Psoas muscle (tissue), 8 donors: ENCODE measurements around the gene TFAP2A. TPM values are rescaled to one million over a fixed set of nuclear protein-coding genes. Genes with fewer than 3 reads are reported as not detected.

Source experiments
- ATAC-seq, 4 donors: fragments of 200-7000 bp; cut with Tn5 transposase; one replicate each; pipeline ENCODE4 v1.9.1; 2020; ENCODE audit warnings: moderate library complexity in 3 of 4, mild to moderate bottlenecking in 2 of 4
- DNase-seq, 2 donors: peaks; one replicate each; pipeline ENCODE4 v3.0.0-alpha.2; 2020
- H3K27ac ChIP-seq: fragments of 200-600 bp; one replicate; pipeline ENCODE4 v1.8.0; 2022
- H3K27me3 ChIP-seq, 3 donors: fragments of 200-600 bp in 1 of 3; one replicate each; pipeline versions ENCODE4 v1.6.1 to v1.8.0; 2013 to 2022; ENCODE audit warnings: low read length in 2 of 3, mild to moderate bottlenecking in 2 of 3, moderate library complexity in 1 of 3; ENCODE audit not compliant: insufficient read depth in 3 of 3
- H3K36me3 ChIP-seq, 2 donors: fragments of 200-600 bp in 1 of 2; one replicate each; pipeline versions ENCODE4 v1.6.1 to v1.8.0; 2013 to 2022; ENCODE audit warnings: low read depth in 1 of 2, mild to moderate bottlenecking in 1 of 2, moderate library complexity in 1 of 2; ENCODE audit not compliant: insufficient read depth in 1 of 2
- H3K4me1 ChIP-seq: fragments of 200-600 bp; one replicate; pipeline ENCODE4 v1.8.0; 2022
- H3K4me3 ChIP-seq: fragments of 200-600 bp; one replicate; pipeline ENCODE4 v1.8.0; 2022; ENCODE audit warnings: mild to moderate bottlenecking
- H3K9me3 ChIP-seq: fragments of 200-600 bp; one replicate; pipeline ENCODE4 v1.8.0; 2022
- WGBS, 3 donors: extraction: QIAGEN DNeasy Blood & Tissue Kit; methylation state at CpG; one replicate each; pipeline versions ENCODE4 v1.1.6 to v1.1.7; 2013; 5-methylcytosine and 5-hydroxymethylcytosine counted together
- intact Hi-C, 2 donors: fragments of 100-400 bp; cut with DNase I; formaldehyde crosslinking; loops; one replicate each; pipeline versions ENCODE4 v1.11.0 to v1.14.2; 2022
- polyA plus RNA-seq, 3 donors: library from polyadenylated mRNA; stranded (reverse); fragments of 200-250 nt; gene quantifications; one replicate each; pipeline ENCODE4 v1.2.3, GENCODE V29; 2013
- total RNA-seq, 4 donors: library from RNA; stranded (reverse); fragmentation: NEBNext Ultra II Directional in 2 of 4; extraction: Animal tissue kit (Norgen Biotek cat#: 25700) in 2 of 4; gene quantifications; one replicate each; pipeline versions ENCODE4 v1.2.1 to v1.2.4, GENCODE V29; 2021 to 2023
- TF ChIP-seq, protein P1 (sequence below): fragments of 200-600 bp; IDR thresholded peaks from one replicate; pipeline ENCODE4 v1.8.0; 2022; ENCODE audit warnings: antibody characterized with exemption
- donor health status: healthy with polysubstance abuse.
- donor health status: DM: no; HTN: no; CAD: no; lungs with moderate emphysema.
- donor health status: Bipolar disorder and iron deficiency.
- donor health status: healthy.
- donor health status: DM: yes; HTN: yes; CAD: no.
- donor health status: DM: no; HTN: no; CAD: no.
- donor health status: DM: no; HTN: no; CAD: no.
- donor health status: DM: yes; HTN: yes; CAD: no.

TFAP2A gene
- total and polyA plus RNA-seq, 7 donors = under 0.01 to 0.15 TPM; not detected in 5

- Histone ChIP-seq H3K4me3 (no peak overlapping the region), H3K4me1 (no peaks in the 10 kb centered on the region), H3K36me3 (no peaks in the 10 kb centered on the region), H3K27ac (no peak overlapping the region), H3K27me3 (peaks cover 0 to 5% (median 3%) of the 10 kb centered on the region in 3 donors), H3K9me3 (no peaks in the 10 kb centered on the region)
- 74% methylated on average over 5 of the region's 5 CpGs for WGBS, 3 donors
- DNase-seq (no peak), ATAC-seq (no peak)
- TF ChIP-seq, protein P1, sequence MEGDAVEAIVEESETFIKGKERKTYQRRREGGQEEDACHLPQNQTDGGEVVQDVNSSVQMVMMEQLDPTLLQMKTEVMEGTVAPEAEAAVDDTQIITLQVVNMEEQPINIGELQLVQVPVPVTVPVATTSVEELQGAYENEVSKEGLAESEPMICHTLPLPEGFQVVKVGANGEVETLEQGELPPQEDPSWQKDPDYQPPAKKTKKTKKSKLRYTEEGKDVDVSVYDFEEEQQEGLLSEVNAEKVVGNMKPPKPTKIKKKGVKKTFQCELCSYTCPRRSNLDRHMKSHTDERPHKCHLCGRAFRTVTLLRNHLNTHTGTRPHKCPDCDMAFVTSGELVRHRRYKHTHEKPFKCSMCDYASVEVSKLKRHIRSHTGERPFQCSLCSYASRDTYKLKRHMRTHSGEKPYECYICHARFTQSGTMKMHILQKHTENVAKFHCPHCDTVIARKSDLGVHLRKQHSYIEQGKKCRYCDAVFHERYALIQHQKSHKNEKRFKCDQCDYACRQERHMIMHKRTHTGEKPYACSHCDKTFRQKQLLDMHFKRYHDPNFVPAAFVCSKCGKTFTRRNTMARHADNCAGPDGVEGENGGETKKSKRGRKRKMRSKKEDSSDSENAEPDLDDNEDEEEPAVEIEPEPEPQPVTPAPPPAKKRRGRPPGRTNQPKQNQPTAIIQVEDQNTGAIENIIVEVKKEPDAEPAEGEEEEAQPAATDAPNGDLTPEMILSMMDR = no peak
- intact Hi-C loops = no loop called here
Observed at GRCh38 chr6:10449751-10450150, 34.9 kb upstream of the TFAP2A start.

- TF ChIP-seq, protein P1 = no peak
- Histone ChIP-seq H3K36me3 (no peaks in the 10 kb centered on the region), H3K4me1 (no peaks in the 10 kb centered on the region), H3K27ac (no peak overlapping the region), H3K9me3 (no peaks in the 10 kb centered on the region), H3K4me3 (no peak overlapping the region), H3K27me3 (peaks cover 0 to 5% (median 3%) of the 10 kb centered on the region in 3 donors)
- intact Hi-C loops = no loop called here
- 14 to 19% (median 17%) methylated on average over 1 of the region's 1 CpG for WGBS, 3 donors
- ATAC-seq (no peak), DNase-seq (no peak)
Observed at GRCh38 chr6:10448096-10448495, 33.2 kb upstream of the TFAP2A start.

DNA sequence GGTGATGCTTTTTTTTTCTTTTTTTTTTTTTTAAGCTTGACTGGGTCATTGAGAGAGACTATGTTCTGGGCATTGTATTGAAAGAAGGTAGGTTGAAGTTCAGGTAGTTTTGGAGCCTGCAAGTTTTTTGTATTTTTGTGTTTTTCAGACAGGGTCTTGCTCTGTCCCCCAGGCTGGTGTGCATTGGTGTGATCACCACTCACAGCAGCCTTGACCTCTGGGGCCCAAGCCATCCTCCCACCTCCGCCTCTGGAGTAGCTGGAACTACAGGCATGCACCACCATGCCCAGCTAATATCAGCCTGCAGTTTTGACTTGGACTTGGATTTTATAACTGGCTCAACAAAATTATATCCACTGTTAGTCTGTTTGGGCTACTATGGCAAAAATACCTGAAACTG lies 31.7 kb upstream of the TFAP2A start:
- DNase-seq (no peak), ATAC-seq (no peak)
- no peaks in the 10 kb centered on the region for H3K4me1 ChIP-seq
- H3K27me3 ChIP-seq = peaks cover 0 to 4% (median 3%) of the 10 kb centered on the region in 3 donors
- H3K4me3 ChIP-seq = no peak overlapping the region
- H3K9me3 ChIP-seq = no peaks in the 10 kb centered on the region
- no peaks in the 10 kb centered on the region for H3K36me3 ChIP-seq
- intact Hi-C loops = no loop called here
- 87 to 92% (median 89%) methylated on average over 1 of the region's 1 CpG for WGBS, 3 donors
- TF ChIP-seq, protein P1 = no peak
- H3K27ac ChIP-seq = no peak overlapping the region

GRCh38 chr6:10441655-10442009 lies 26.8 kb upstream of the TFAP2A start:
- H3K9me3 ChIP-seq = no peaks in the 10 kb centered on the region
- ATAC-seq (no peak), DNase-seq (no peak)
- intact Hi-C loops = no loop called here
- no peaks in the 10 kb centered on the region for H3K36me3 ChIP-seq
- no peak overlapping the region for H3K4me3 ChIP-seq
- TF ChIP-seq, protein P1 = no peak
- H3K4me1 ChIP-seq = no peaks in the 10 kb centered on the region
- WGBS, 3 donors = 81 to 88% (median 83%) methylated on average over 3 of the region's 3 CpGs
- no peak overlapping the region for H3K27ac ChIP-seq
- peaks cover 0 to 2% (median 0%) of the 10 kb centered on the region in 3 donors for H3K27me3 ChIP-seq

DNA sequence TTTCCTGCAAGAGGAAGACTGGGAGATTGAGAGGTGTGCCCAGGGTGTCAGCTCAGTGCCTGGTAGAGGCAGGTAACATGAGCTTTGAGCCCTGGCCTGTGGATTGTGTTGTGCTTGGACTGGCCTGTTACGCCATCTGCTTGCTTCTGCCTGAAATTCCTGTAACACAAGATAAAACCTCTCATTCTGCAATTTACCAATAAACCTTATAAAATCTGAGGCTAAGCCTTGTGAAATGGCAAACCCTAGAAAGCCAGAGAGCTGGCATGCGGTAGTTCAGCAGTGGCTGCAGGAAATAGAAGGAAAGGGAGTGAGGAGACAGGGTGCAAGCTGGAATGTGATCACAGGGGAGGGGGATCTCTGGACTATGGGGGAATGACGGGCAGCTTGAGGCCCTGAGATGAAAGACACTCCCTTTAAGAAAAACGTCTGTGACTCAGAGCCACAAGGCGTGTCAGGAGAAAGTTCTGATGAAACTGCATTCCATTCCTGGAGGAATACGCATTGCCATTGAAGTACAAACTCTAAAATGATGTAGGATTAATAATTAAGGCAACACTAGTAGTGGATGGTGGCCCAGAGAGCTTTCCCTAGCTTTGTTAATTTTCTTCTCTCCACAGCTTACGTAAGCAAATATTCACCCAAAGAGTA lies 26.3 kb upstream of the TFAP2A start:
- no peaks in the 10 kb centered on the region for H3K36me3 ChIP-seq
- TF ChIP-seq, protein P1 = no peak
- ATAC-seq (no peak), DNase-seq (no peak)
- no peak overlapping the region for H3K4me3 ChIP-seq
- H3K4me1 ChIP-seq = no peaks in the 10 kb centered on the region
- no peaks in the 10 kb centered on the region for H3K9me3 ChIP-seq
- WGBS, 3 donors = 55 to 60% (median 57%) methylated on average over 7 of the region's 7 CpGs
- H3K27me3 ChIP-seq = peaks cover 0 to 2% (median 0%) of the 10 kb centered on the region in 3 donors
- no peak overlapping the region for H3K27ac ChIP-seq
- intact Hi-C loops = no loop called here
